Endothelial cell of umbilical vein (primary cell): ENCODE results near the gene S100A11. TPM values are rescaled to one million over a fixed set of nuclear protein-coding genes. Genes with fewer than 3 reads are reported as not detected.

Experiments
- BruUV-seq: library from RNA; stranded (reverse); fragments of 400-500 nt; replicated peaks from 2 replicates; lab custom pipeline; 2021; lab: Mats Ljungman, UMichigan
- CTCF ChIA-PET: fragments of 300-600, 350-600 bp; sonication (Branson Sonifier 250); formaldehyde crosslinking; loops from one replicate; lab custom pipeline; 2021; ENCODE audit warnings: antibody characterized with exemption, inconsistent platforms; lab: Charles Lee
- POLR2A ChIA-PET: fragments of 300-600, 350-600 bp; sonication (Branson Sonifier 250); formaldehyde crosslinking; loops from one replicate; lab custom pipeline; 2021; ENCODE audit warnings: antibody characterized with exemption, inconsistent platforms; lab: Charles Lee
- DNase-seq: peaks from one replicate; pipeline ENCODE4 v3.0.0-alpha.2; 2011; ENCODE audit warnings: low read depth, low spot score
- FAIRE-seq: peaks from 2 replicates; lab custom pipeline; 2011; peaks lifted over from hg19 to GRCh38; lab: Jason Lieb, UNC
- H2AFZ ChIP-seq: 2 replicates; pipeline ENCODE4 v1.6.0; 2012; ENCODE audit warnings: low read depth, low read length, control low read depth, inconsistent platforms
- H3K27ac ChIP-seq: 2 replicates; pipeline ENCODE4 v1.5.1; 2011; ENCODE audit warnings: low read depth, mild to moderate bottlenecking, control low read depth, low read length, moderate library complexity; ENCODE audit not compliant: insufficient read depth
- H3K27me3 ChIP-seq, 2 experiments: 2 replicates each; pipeline versions ENCODE4 v1.6.0 to v1.6.1; 2011; ENCODE audit warnings: low read length in 2 of 2, mixed read lengths in 1 of 2; ENCODE audit not compliant: control insufficient read depth in 2 of 2, insufficient read depth in 2 of 2
- H3K36me3 ChIP-seq, 2 experiments: 2 replicates in 1 of 2; 3 replicates in 1 of 2; pipeline ENCODE4 v1.5.1; 2011; ENCODE audit warnings: low read length in 2 of 2, mild to moderate bottlenecking in 1 of 2, moderate library complexity in 1 of 2; ENCODE audit not compliant: control insufficient read depth in 2 of 2, insufficient read depth in 2 of 2; ENCODE audit errors: extremely low read depth in 1 of 2
- H3K4me1 ChIP-seq: 3 replicates; pipeline ENCODE4 v1.5.1; 2011; ENCODE audit warnings: mild to moderate bottlenecking, low read length; ENCODE audit not compliant: control insufficient read depth, insufficient read depth; ENCODE audit errors: extremely low read depth
- H3K4me2 ChIP-seq: 2 replicates; pipeline ENCODE4 v1.6.1; 2011; ENCODE audit warnings: low read length, control low read depth, mixed read lengths; ENCODE audit not compliant: insufficient read depth
- H3K4me3 ChIP-seq, 3 experiments: fragments of 200-600 bp in 1 of 3; sonication (generic), shearing (Covaris generic) in 1 of 3; replicated peaks in 1 of 3; 2 replicates each; pipeline ENCODE4 v1.5.1; 2011 to 2016; ENCODE audit warnings: control low read depth in 3 of 3, low read length in 3 of 3, mild to moderate bottlenecking in 2 of 3, inconsistent platforms in 1 of 3, low read depth in 1 of 3, moderate library complexity in 1 of 3; ENCODE audit not compliant: insufficient read depth in 1 of 3
- H3K79me2 ChIP-seq: 2 replicates; pipeline ENCODE4 v1.6.0; 2012; ENCODE audit warnings: low read length, inconsistent platforms; ENCODE audit not compliant: control insufficient read depth, insufficient read depth
- H3K9ac ChIP-seq: replicated peaks from 2 replicates; pipeline ENCODE3; 2011; ENCODE audit warnings: low read length, control low read depth; ENCODE audit not compliant: insufficient read depth; ENCODE audit errors: extremely low read depth
- H3K9me1 ChIP-seq: replicated peaks from 3 replicates; pipeline ENCODE4 v1.6.0; 2011; ENCODE audit warnings: mild to moderate bottlenecking, low read length; ENCODE audit not compliant: control insufficient read depth, insufficient read depth; ENCODE audit errors: extremely low read depth
- H3K9me3 ChIP-seq: replicated peaks from 2 replicates; pipeline ENCODE4 v1.5.1; 2012; ENCODE audit warnings: low read length, inconsistent platforms; ENCODE audit not compliant: control insufficient read depth, insufficient read depth
- H4K20me1 ChIP-seq: replicated peaks from 2 replicates; pipeline ENCODE3; 2011; ENCODE audit warnings: mild to moderate bottlenecking, low read length; ENCODE audit not compliant: control insufficient read depth, insufficient read depth; ENCODE audit errors: extremely low read depth
- CTCF ChIP-seq, 2 donors: IDR thresholded peaks; 1 replicate in 1 of 2; 2 replicates in 1 of 2; pipeline ENCODE4 v1.5.1; 2011; ENCODE audit warnings: low read length in 2 of 2, mild to moderate bottlenecking in 2 of 2, moderate library complexity in 2 of 2, control low read depth in 1 of 2, inconsistent platforms in 1 of 2, low read depth in 1 of 2; ENCODE audit not compliant: insufficient read depth in 1 of 2; ENCODE audit errors: extremely low read depth in 1 of 2
- EZH2 ChIP-seq: IDR thresholded peaks from 2 replicates; pipeline ENCODE4 v1.6.1; 2012; ENCODE audit warnings: borderline replicate concordance, low read depth, mild to moderate bottlenecking, moderate library complexity, low read length, inconsistent platforms; ENCODE audit not compliant: severe bottlenecking
- FOS ChIP-seq: IDR thresholded peaks from 2 replicates; pipeline ENCODE4 v1.6.1; 2011; ENCODE audit warnings: mild to moderate bottlenecking, low read length, moderate library complexity, borderline replicate concordance; ENCODE audit not compliant: insufficient read depth
- GATA2 ChIP-seq: IDR thresholded peaks from 2 replicates; pipeline ENCODE4 v1.7.0; 2011; ENCODE audit warnings: low read depth, mild to moderate bottlenecking, moderate library complexity, mixed read lengths, low read length; ENCODE audit not compliant: insufficient read length, insufficient read depth
- JUN ChIP-seq: IDR thresholded peaks from 2 replicates; pipeline ENCODE4 v1.6.1; 2011; ENCODE audit warnings: borderline replicate concordance, low read depth; ENCODE audit not compliant: insufficient read length, insufficient read depth
- MAX ChIP-seq: IDR thresholded peaks from 2 replicates; pipeline ENCODE4 v1.6.1; 2011; ENCODE audit not compliant: insufficient read depth, insufficient read length
- MYC ChIP-seq: IDR thresholded peaks from one replicate; pipeline ENCODE4 v1.6.1; 2011; ENCODE audit warnings: mild to moderate bottlenecking, low read depth, low read length
- POLR2A ChIP-seq: IDR thresholded peaks from 2 replicates; pipeline ENCODE4 v1.6.1; 2012; ENCODE audit warnings: low read depth, mild to moderate bottlenecking, control low read depth, low read length
- POLR2AphosphoS5 ChIP-seq: IDR thresholded peaks from 2 replicates; pipeline ENCODE4 v1.6.1; 2012; ENCODE audit warnings: low read depth, mild to moderate bottlenecking, control low read depth, low read length, moderate library complexity; ENCODE audit not compliant: insufficient read depth
- dilution Hi-C: fragments of 300-500 bp; cut with MboI; formaldehyde crosslinking; loops from one replicate; pipeline ENCODE4 v1.15.0; 2019; ENCODE audit warnings: low sequenced_read_pairs; ENCODE audit not compliant: extremely low pct_ligation_motif_present
- intact Hi-C: fragments of 100-400 bp; cut with micrococcal nuclease; formaldehyde crosslinking; loops from one replicate; pipeline ENCODE4 v1.10.0; 2022
- polyA plus RNA-seq, 4 experiments: library from polyadenylated mRNA; depleted of rRNA in 3 of 4; stranded (reverse) in 3 of 4; unstranded in 1 of 4; fragments of >200 nt; gene quantifications; 2 replicates each; pipeline versions ENCODE4 v1.2.1 to v1.2.3, GENCODE V29; 2011 to 2012; ENCODE audit warnings: missing spikeins in 1 of 4
- total RNA-seq: library from RNA; stranded (reverse); gene quantifications from 2 replicates; pipeline ENCODE4 v1.2.3, GENCODE V29; 2021

S100A11 gene
- total and polyA plus RNA-seq, 2 donors (not counting 3 experiments of a cell fraction or from before 2014, with no cell fraction given): 497 to 505 TPM

- CTCF ChIA-PET: interaction anchor here (1.0 kb wide), 1 partner anchor 8 kb away, joined by 3 read pairs; no protein-coding TSS in a partner anchor
- FAIRE-seq: no peak
Measured at GRCh38 chr1:152009691-152010090, 27.1 kb downstream of the S100A11 start.

GRCh38 chr1:152007047-152007446, 29.8 kb downstream of the S100A11 start:
- CTCF ChIA-PET: interaction anchor here (0.8 kb wide), 1 partner anchor 73 kb away, joined by 3 read pairs; no protein-coding TSS in a partner anchor
- intact Hi-C loops: no loop called here

More at GRCh38 chr1:152009691-152010090, 27.1 kb downstream of the S100A11 start:
- POLR2A ChIA-PET: no interaction called here
- Histone ChIP-seq H3K36me3 (no peaks in the 10 kb centered on the region), H3K27me3 (peaks cover 18 to 46% of the 10 kb centered on the region in 2 experiments), H3K79me2 (no peaks in the 10 kb centered on the region), H3K9me3 (no peaks in the 10 kb centered on the region), H2AFZ (no peak overlapping the region), H3K4me3 (no peak overlapping the region), H4K20me1 (no peaks in the 10 kb centered on the region), H3K27ac (no peak overlapping the region), H3K9me1 (no peaks in the 10 kb centered on the region), H3K9ac (no peak overlapping the region), H3K4me2 (no peak overlapping the region), H3K4me1 (no peaks in the 10 kb centered on the region)
- DNase-seq: no peak
- intact Hi-C loops: loop anchor here (10.0 kb wide), 1 partner anchor 475 kb away; no protein-coding TSS in a partner anchor
- BruUV-seq: no TSS peak
- no peak for TF ChIP-seq POLR2AphosphoS5
- TF ChIP-seq EZH2: no peak
- TF ChIP-seq JUN: no peak
- TF ChIP-seq FOS: no peak
- no peak for TF ChIP-seq GATA2
- no peak for TF ChIP-seq MYC
- dilution Hi-C loops: loop anchor here (25.0 kb wide), 1 partner anchor 97 kb away; the partner anchor contains the start of gene THEM4

More at GRCh38 chr1:152007047-152007446, 29.8 kb downstream of the S100A11 start:
- Histone ChIP-seq H3K9ac (no peak overlapping the region), H3K79me2 (no peaks in the 10 kb centered on the region), H3K27me3 (peaks cover 36 to 58% of the 10 kb centered on the region in 2 experiments), H3K4me1 (no peaks in the 10 kb centered on the region), H2AFZ (no peak overlapping the region), H3K36me3 (no peaks in the 10 kb centered on the region), H3K4me2 (no peak overlapping the region), H4K20me1 (no peaks in the 10 kb centered on the region), H3K9me1 (no peaks in the 10 kb centered on the region), H3K9me3 (no peaks in the 10 kb centered on the region), H3K27ac (no peak overlapping the region), H3K4me3 (no peak overlapping the region)
- dilution Hi-C loops: loop anchor here (25.0 kb wide), 1 partner anchor 95 kb away; the partner anchor contains the start of gene THEM4
- TF ChIP-seq EZH2 (no peak), MAX (no peak), JUN (no peak), CTCF (IDR thresholded peaks at IDR 0.05; ENCODE audit: extremely low read depth in 1 of 2, insufficient read depth in 1 of 2, low read depth in 1 of 2, low read length in 2 of 2) (no peak), POLR2AphosphoS5 (no peak), FOS (no peak), GATA2 (no peak), POLR2A (no peak), MYC (no peak)
- POLR2A ChIA-PET: no interaction called here
- no TSS peak for BruUV-seq
- DNase-seq (no peak), FAIRE-seq (no peak)
